Right lobe of liver (tissue), 4 donors: ENCODE data around the gene AMPH.

ENCODE experiments used
- CTCF ChIP-seq, 4 donors: fragments of 200-600 bp in 3 of 4; fragments of 450-650 bp in 1 of 4; IDR thresholded peaks; one replicate each; pipeline versions ENCODE4 v1.5.1 to v1.8.0; 2016 to 2022; ENCODE audit warnings: antibody characterized with exemption in 4 of 4, mild to moderate bottlenecking in 2 of 4
- POLR2A ChIP-seq: fragments of 450-650 bp; IDR thresholded peaks from one replicate; pipeline ENCODE4 v1.6.1; 2017; ENCODE audit warnings: antibody characterized with exemption, mild to moderate bottlenecking
- donor health status: DM: no; HTN: no; CAD: no.
- donor health status: DM: no; HTN: no; CAD: no.
- donor health status: DM: no; HTN: yes; CAD: no.

GRCh38 chr7:38492010-38492409 lies 139.2 kb downstream of the AMPH start:
- TF ChIP-seq CTCF (IDR thresholded peaks at IDR 0.05) = no peak
- TF ChIP-seq POLR2A = no peak
